H9 (cell line): ENCODE measurements around the gene SLC25A25. TPM values are rescaled to one million over a fixed set of nuclear protein-coding genes. Genes with fewer than 3 reads are reported as not detected.

ENCODE experiments used
- DNase-seq: peaks from one replicate; pipeline ENCODE4 v3.0.0-alpha.2; 2017
- H2AFZ ChIP-seq: one replicate; pipeline ENCODE4 v1.6.1; 2013; ENCODE audit warnings: mild to moderate bottlenecking, low read length, control low read depth, moderate library complexity
- H2AK5ac ChIP-seq: 2 replicates; pipeline ENCODE4 v1.6.1; 2013; ENCODE audit warnings: low read length, control low read depth, mixed read lengths; ENCODE audit not compliant: insufficient read length
- H2BK120ac ChIP-seq: one replicate; pipeline ENCODE4 v1.6.1; 2013; ENCODE audit warnings: low read depth, mild to moderate bottlenecking, low read length, control low read depth, inconsistent platforms; ENCODE audit not compliant: poor library complexity, severe bottlenecking
- H2BK12ac ChIP-seq: 2 replicates; pipeline ENCODE4 v1.6.1; 2013; ENCODE audit warnings: low read length, control low read depth, mixed read lengths, low read depth; ENCODE audit not compliant: insufficient read length
- H2BK15ac ChIP-seq: 2 replicates; pipeline ENCODE4 v1.6.1; 2013; ENCODE audit warnings: low read depth, low read length, control low read depth
- H2BK20ac ChIP-seq: one replicate; pipeline ENCODE4 v1.6.1; 2013; ENCODE audit warnings: low read depth, mild to moderate bottlenecking, low read length, control low read depth, inconsistent platforms; ENCODE audit not compliant: poor library complexity, severe bottlenecking
- H2BK5ac ChIP-seq: 2 replicates; pipeline ENCODE4 v1.6.1; 2013; ENCODE audit warnings: low read length, control low read depth, mixed read lengths; ENCODE audit not compliant: insufficient read length
- H3K14ac ChIP-seq: 2 replicates; pipeline ENCODE4 v1.6.1; 2013; ENCODE audit warnings: low read length, control low read depth; ENCODE audit not compliant: insufficient read depth
- H3K18ac ChIP-seq: 2 replicates; pipeline ENCODE4 v1.6.1; 2013; ENCODE audit warnings: low read depth, mild to moderate bottlenecking, mixed read lengths, low read length, control low read depth; ENCODE audit not compliant: insufficient read length
- H3K23ac ChIP-seq: 2 replicates; pipeline ENCODE4 v1.6.1; 2013; ENCODE audit warnings: low read length, control low read depth, mixed read lengths, low read depth; ENCODE audit not compliant: insufficient read length
- H3K23me2 ChIP-seq: 2 replicates; pipeline ENCODE4 v1.6.1; 2013; ENCODE audit warnings: low read depth, mild to moderate bottlenecking, mixed read lengths, low read length, control low read depth; ENCODE audit not compliant: insufficient read length, poor library complexity, severe bottlenecking
- H3K27ac ChIP-seq: 2 replicates; pipeline ENCODE4 v1.5.1; 2013; ENCODE audit warnings: low read length, control low read depth, mixed read lengths, low read depth; ENCODE audit not compliant: insufficient read length
- H3K27me3 ChIP-seq: 2 replicates; pipeline ENCODE4 v1.6.1; 2013; ENCODE audit warnings: low read length, control low read depth, inconsistent platforms; ENCODE audit not compliant: insufficient read depth
- H3K4ac ChIP-seq: 2 replicates; pipeline ENCODE4 v1.6.1; 2013; ENCODE audit warnings: low read depth, mild to moderate bottlenecking, control low read depth, inconsistent platforms, low read length, moderate library complexity
- H3K4me1 ChIP-seq: 2 replicates; pipeline ENCODE4 v1.6.1; 2013; ENCODE audit warnings: low read length, control low read depth, inconsistent platforms; ENCODE audit not compliant: insufficient read depth
- H3K4me2 ChIP-seq: 2 replicates; pipeline ENCODE4 v1.6.1; 2013; ENCODE audit warnings: low read length, control low read depth, mixed read lengths; ENCODE audit not compliant: insufficient read length, insufficient read depth
- H3K56ac ChIP-seq: 2 replicates; pipeline ENCODE4 v1.6.1; 2013; ENCODE audit warnings: low read depth, mild to moderate bottlenecking, mixed read lengths, low read length, control low read depth; ENCODE audit not compliant: insufficient read length
- H3K79me1 ChIP-seq: 2 replicates; pipeline ENCODE4 v1.6.1; 2013; ENCODE audit warnings: low read depth, mild to moderate bottlenecking, moderate library complexity, low read length, control low read depth, inconsistent platforms; ENCODE audit not compliant: insufficient read depth, poor library complexity, severe bottlenecking
- H3K79me2 ChIP-seq: 2 replicates; pipeline ENCODE4 v1.6.1; 2013; ENCODE audit warnings: low read length, control low read depth, inconsistent platforms; ENCODE audit not compliant: insufficient read depth
- H3K9ac ChIP-seq: 2 replicates; pipeline ENCODE4 v1.6.1; 2013; ENCODE audit warnings: low read length, control low read depth, mixed read lengths; ENCODE audit not compliant: insufficient read length; ENCODE audit errors: extremely low read depth
- H3K9me3 ChIP-seq: one replicate; pipeline ENCODE4 v1.6.1; 2013; ENCODE audit warnings: low read depth, low read length, inconsistent platforms; ENCODE audit not compliant: control insufficient read depth
- H3T11ph ChIP-seq: one replicate; pipeline ENCODE4 v1.6.1; 2013; ENCODE audit warnings: mild to moderate bottlenecking, low read length, control low read depth, inconsistent platforms
- H4K20me1 ChIP-seq: one replicate; pipeline ENCODE4 v1.6.1; 2013; ENCODE audit not compliant: control insufficient read depth, insufficient read length, insufficient read depth
- H4K5ac ChIP-seq: 2 replicates; pipeline ENCODE4 v1.6.1; 2013; ENCODE audit warnings: low read depth, mild to moderate bottlenecking, mixed read lengths, low read length, control low read depth; ENCODE audit not compliant: insufficient read length
- H4K8ac ChIP-seq: replicated peaks from 2 replicates; pipeline ENCODE4 v1.6.1; 2013; ENCODE audit warnings: low read length, control low read depth, mixed read lengths, low read depth; ENCODE audit not compliant: insufficient read length
- H4K91ac ChIP-seq: 2 replicates; pipeline ENCODE4 v1.6.1; 2013; ENCODE audit warnings: low read depth, mild to moderate bottlenecking, moderate library complexity, mixed read lengths, low read length, control low read depth; ENCODE audit not compliant: insufficient read length
- H3K27ac Mint-ChIP-seq, 3 experiments: 2 replicates in 2 of 3; 3 replicates in 1 of 3; pipeline ENCODE4 v1.8.0; 2020 to 2021; ENCODE audit warnings: mixed read lengths in 3 of 3, mild to moderate bottlenecking in 1 of 3, moderate library complexity in 1 of 3
- H3K27me3 Mint-ChIP-seq: 2 replicates; pipeline ENCODE4 v1.8.0; 2021; ENCODE audit warnings: low read depth, mild to moderate bottlenecking, moderate library complexity, mixed read lengths
- H3K36me3 Mint-ChIP-seq, 3 experiments: 2 replicates in 2 of 3; 3 replicates in 1 of 3; pipeline ENCODE4 v1.8.0; 2020 to 2021; ENCODE audit warnings: low read depth in 3 of 3, mixed read lengths in 3 of 3; ENCODE audit not compliant: insufficient read depth in 1 of 3
- H3K4me1 Mint-ChIP-seq, 2 experiments: 2 replicates each; pipeline ENCODE4 v1.8.0; 2020; ENCODE audit warnings: mixed read lengths in 2 of 2
- H3K4me3 Mint-ChIP-seq, 2 experiments: 2 replicates in 1 of 2; 3 replicates in 1 of 2; pipeline ENCODE4 v1.8.0; 2020 to 2021; ENCODE audit warnings: mild to moderate bottlenecking in 2 of 2, mixed read lengths in 2 of 2, moderate library complexity in 1 of 2
- H3K9me3 Mint-ChIP-seq, 2 experiments: 2 replicates in 1 of 2; 3 replicates in 1 of 2; pipeline ENCODE4 v1.8.0; 2020; ENCODE audit warnings: mild to moderate bottlenecking in 2 of 2, mixed read lengths in 2 of 2, moderate library complexity in 1 of 2
- WGBS: extraction: QIAGEN DNeasy Blood & Tissue Kit; methylation state at CpG from one replicate; pipeline ENCODE4 v1.1.7; 2013; ENCODE audit warnings: missing lambda C conversion rate, low lambda C conversion rate, mixed read lengths; ENCODE audit not compliant: insufficient read length; ENCODE audit errors: extremely low coverage; 5-methylcytosine and 5-hydroxymethylcytosine counted together
- total RNA-seq: library from RNA; stranded (reverse); gene quantifications from 2 replicates; pipeline ENCODE4 v1.2.1, GENCODE V29; 2021
- TF ChIP-seq, protein P1 (sequence below): fragments of 200-600 bp; sonication (generic); conservative IDR thresholded peaks from 3 replicates; pipeline ENCODE4 v1.8.0; 2021; ENCODE audit warnings: antibody characterized with exemption, mild to moderate bottlenecking

SLC25A25 gene
- total RNA-seq, 1 experiment from 2014 or later = 16.9 TPM

DNA sequence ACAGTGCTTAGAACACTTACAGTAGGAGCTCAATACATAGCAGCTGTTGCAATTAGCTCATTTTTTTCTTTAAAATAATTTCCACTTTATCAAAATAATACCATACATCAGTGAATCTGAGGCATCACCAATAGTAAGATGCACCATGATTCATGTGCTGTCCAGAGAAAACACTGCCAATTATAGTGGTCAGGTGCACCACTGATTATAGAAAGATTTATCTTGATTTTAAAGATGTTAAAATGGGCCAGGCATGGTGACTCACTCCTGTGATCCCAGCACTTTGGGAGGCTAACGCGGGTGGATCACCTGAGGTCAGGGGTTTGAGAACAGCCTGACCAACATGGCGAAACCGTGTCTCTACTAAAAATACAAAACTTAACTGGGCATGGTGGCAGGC is 40.3 kb upstream of the SLC25A25 start:
- peaks cover 1% of the 10 kb centered on the region; the same call in 1 of the 2 replicates for H3K27me3 Mint-ChIP-seq
- no peak overlapping the region for H3K4me3 Mint-ChIP-seq
- no peaks in the 10 kb centered on the region for H3K23me2 ChIP-seq
- H3K23ac ChIP-seq = no peak overlapping the region
- no peak overlapping the region for H4K8ac ChIP-seq
- H3K18ac ChIP-seq = no peak overlapping the region
- TF ChIP-seq, protein P1, sequence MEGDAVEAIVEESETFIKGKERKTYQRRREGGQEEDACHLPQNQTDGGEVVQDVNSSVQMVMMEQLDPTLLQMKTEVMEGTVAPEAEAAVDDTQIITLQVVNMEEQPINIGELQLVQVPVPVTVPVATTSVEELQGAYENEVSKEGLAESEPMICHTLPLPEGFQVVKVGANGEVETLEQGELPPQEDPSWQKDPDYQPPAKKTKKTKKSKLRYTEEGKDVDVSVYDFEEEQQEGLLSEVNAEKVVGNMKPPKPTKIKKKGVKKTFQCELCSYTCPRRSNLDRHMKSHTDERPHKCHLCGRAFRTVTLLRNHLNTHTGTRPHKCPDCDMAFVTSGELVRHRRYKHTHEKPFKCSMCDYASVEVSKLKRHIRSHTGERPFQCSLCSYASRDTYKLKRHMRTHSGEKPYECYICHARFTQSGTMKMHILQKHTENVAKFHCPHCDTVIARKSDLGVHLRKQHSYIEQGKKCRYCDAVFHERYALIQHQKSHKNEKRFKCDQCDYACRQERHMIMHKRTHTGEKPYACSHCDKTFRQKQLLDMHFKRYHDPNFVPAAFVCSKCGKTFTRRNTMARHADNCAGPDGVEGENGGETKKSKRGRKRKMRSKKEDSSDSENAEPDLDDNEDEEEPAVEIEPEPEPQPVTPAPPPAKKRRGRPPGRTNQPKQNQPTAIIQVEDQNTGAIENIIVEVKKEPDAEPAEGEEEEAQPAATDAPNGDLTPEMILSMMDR = no peak
- H3K9ac ChIP-seq = no peak overlapping the region
- no peak overlapping the region for H2BK120ac ChIP-seq
- H3K27ac Mint-ChIP-seq = no peak overlapping the region
- no peak overlapping the region for H2AFZ ChIP-seq
- no peak overlapping the region for H4K91ac ChIP-seq
- H3K56ac ChIP-seq = no peak overlapping the region
- no peak overlapping the region for H4K5ac ChIP-seq
- no peak overlapping the region for H3T11ph ChIP-seq
- H3K4me2 ChIP-seq = no peak overlapping the region
- no peaks in the 10 kb centered on the region for H3K9me3 Mint-ChIP-seq
- no peaks in the 10 kb centered on the region for H3K79me1 ChIP-seq
- H3K4me1 Mint-ChIP-seq = peaks cover 2 to 3% of the 10 kb centered on the region in 2 experiments; a peak in 1 of 4 replicates
- no peaks in the 10 kb centered on the region for H3K9me3 ChIP-seq
- no peak overlapping the region for H2BK12ac ChIP-seq
- H3K4ac ChIP-seq = no peak overlapping the region
- no peaks in the 10 kb centered on the region for H4K20me1 ChIP-seq
- no peak for DNase-seq
- H2BK15ac ChIP-seq = no peak overlapping the region
- no peaks in the 10 kb centered on the region for H3K79me2 ChIP-seq
- H3K36me3 Mint-ChIP-seq = no peaks in the 10 kb centered on the region
- no peak overlapping the region for H2BK5ac ChIP-seq
- H2AK5ac ChIP-seq = no peak overlapping the region
- H3K4me1 ChIP-seq = no peaks in the 10 kb centered on the region
- H3K27ac ChIP-seq = no peak overlapping the region
- WGBS = no CpG with 5 or more reads among the region's 4 CpGs
- no peaks in the 10 kb centered on the region for H3K27me3 ChIP-seq
- no peak overlapping the region for H3K14ac ChIP-seq
- no peak overlapping the region for H2BK20ac ChIP-seq
